HG02571 (cell line): ENCODE measurements around the gene PCSK7.

ENCODE experiments used
- ATAC-seq: cut with Tn5 transposase; IDR thresholded peaks from one replicate; pipeline ENCODE4 v1.9.1; 2021; ENCODE audit warnings: mild to moderate bottlenecking, moderate library complexity; ENCODE audit not compliant: unreplicated experiment

The PCSK7 gene

DNA sequence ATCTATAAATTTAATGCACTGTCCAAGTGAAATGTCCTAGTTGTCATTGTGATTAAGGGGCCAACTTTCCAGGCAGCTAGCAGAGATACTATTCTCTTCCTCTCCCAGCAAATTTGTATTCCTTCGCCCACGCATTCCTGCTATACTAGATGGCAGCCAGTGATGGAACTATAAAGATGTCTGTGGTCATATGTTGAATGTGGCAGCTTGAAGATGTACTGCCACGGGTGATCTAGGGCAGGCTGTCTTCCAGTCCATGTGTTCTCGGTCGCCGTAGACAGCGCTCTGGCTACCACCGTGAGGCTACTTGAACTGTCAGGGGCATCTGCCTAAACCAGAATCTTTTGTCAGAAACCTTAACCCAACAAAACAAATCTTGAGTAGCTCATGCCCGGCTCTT, 61.7 kb downstream of the PCSK7 start:
- ATAC-seq, result no peak

DNA sequence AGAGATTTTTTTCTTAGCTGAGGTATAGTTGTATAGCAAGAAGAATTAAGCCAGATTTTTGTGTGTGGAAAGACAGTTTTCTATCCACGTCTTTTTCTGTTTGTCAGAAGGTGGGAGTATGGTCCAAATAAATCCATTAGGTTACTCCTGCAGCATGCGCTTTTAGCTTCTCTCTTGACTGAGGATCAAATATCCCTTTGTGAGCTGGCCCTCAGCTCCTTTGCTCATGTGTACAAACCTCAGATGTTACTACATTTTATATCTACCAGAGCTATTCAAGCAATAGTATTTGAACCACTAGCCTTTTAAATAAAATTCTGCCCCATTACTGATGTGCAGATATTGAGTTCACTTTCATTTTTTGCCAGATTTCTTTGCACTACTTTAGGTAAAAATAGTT, 62.1 kb downstream of the PCSK7 start:
- ATAC-seq, result no peak

DNA sequence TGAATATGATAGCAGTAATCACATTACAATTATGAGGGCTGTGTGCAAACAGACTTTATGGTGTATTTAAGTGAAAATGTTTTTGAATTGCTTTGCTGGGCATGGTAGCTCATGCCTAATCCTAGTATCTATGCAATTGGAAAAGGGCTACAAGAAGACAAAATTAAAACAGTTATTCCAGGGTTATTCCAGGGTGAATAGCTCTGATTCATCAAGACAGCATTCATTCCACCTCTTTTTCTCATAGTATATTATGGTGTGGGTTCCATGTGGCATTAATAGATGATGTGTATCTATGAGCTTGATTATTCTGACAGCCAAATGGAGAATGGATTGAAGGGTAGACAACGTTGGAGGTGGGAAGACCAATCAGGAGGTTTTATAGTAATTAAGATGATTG, 65.4 kb downstream of the PCSK7 start:
- no peak for ATAC-seq

DNA sequence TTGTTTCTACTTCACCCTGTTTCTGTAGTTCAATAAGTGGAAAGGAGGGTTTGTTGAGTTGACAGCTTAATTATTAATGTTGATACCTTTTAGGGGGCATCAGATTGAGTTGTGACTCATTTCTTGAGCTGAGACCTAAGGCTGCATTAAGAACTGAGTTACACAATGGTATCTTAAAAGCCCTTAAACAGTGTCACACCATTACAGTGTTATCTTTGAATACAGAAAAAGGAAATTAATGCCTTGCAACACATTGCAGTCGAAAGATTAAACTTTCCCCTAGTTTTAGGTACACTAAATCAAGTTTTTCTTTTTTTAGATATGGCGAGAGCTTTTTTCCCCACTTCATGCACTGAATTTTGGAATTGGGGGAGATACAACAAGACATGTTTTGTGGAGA, 71.0 kb downstream of the PCSK7 start:
- no peak for ATAC-seq

DNA sequence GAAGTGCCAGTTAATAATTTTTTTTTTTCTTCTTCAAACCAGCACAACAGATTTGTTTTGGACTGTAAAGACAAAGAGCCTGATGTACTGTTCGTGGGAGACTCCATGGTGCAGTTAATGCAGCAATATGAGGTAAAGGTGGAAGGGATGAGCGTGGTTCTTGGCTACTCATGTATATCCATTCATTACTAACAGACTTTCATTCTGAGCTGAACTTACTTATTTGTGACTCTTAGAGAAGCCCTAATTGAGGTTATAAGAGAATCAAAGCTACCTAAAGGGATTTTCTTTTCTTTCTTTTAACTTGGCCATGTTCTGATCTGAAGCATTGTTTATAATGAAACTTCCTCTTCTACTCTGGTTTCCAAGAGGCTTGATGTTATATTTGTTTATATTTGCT, 72.0 kb downstream of the PCSK7 start:
- no peak for ATAC-seq

DNA sequence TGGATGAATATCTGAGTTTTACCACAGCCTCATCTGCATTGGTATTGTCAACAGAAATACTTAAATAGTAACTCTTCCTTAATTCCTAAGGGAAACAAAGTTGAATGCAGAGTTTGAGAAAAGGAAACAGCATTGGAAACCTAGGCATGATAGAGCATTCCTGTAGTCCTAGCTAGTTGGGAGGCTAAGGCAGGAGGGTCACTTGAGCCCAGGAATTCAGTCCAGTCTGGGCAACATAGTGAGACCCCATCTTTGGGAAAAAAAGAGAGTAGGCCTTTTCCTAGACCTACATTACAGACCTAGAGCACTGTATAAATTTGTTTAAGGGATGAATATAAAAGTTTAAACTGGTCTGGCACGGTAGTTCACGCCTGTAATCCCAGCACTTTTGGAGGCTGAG, 74.4 kb downstream of the PCSK7 start:
- no peak for ATAC-seq

DNA sequence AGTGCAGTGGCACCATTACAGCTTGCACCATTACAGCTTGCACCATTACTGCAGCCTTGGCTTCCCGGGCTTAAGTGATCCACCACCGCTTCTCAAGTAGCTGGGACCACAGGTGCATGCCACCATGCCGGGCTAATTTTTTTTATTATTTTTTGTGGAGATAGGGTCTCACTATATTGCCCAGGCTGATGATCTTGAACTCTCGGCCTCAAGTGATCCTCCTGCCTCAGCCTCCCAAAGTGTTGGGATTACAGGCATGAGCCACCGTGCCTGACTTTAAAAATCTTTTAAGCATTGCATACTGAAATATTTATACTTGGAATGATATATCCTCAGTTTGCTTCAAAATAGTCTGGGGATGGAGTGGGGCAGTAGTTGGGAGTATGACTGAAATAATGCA, 77.4 kb downstream of the PCSK7 start:
- ATAC-seq, result no peak
